COR-L47 (cell line): Measurements from ENCODE around the gene SPATS1.
"Not testable (repeated sequence)": the region's sequence is repeated elsewhere in the genome, so short reads cannot be mapped to it uniquely, and the experiment has no call there.

Source experiments
- DNase-seq: peaks from one replicate; lab custom pipeline; 2025; lab: John Stamatoyannopoulos, UW

The SPATS1 gene

GRCh38 chr6:44341095-44341890 lies 1.2 kb upstream of the SPATS1 start:
- DNase-seq, result no peak

- no peak for DNase-seq
Observed at GRCh38 chr6:44342052-44342451, 398 bp upstream of the SPATS1 start.

DNA sequence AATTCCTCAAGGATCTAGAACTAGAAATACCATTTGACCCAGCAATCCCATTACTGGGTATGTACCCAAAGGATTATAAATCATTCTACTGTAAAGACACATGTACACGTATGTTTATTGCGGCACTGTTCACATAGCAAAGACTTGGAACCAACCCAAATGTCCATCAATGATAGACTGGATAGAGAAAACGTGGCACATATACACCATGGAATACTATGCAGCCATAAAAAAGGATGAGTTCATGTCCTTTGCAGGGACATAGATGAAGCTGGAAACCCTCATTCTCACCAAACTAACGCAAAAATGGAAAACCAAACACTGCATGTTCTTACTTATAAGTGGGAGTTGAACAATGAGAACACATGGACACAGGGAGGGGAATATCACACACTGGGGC lies 4.4 kb downstream of the SPATS1 start:
- not testable (repeated sequence) for DNase-seq

DNA sequence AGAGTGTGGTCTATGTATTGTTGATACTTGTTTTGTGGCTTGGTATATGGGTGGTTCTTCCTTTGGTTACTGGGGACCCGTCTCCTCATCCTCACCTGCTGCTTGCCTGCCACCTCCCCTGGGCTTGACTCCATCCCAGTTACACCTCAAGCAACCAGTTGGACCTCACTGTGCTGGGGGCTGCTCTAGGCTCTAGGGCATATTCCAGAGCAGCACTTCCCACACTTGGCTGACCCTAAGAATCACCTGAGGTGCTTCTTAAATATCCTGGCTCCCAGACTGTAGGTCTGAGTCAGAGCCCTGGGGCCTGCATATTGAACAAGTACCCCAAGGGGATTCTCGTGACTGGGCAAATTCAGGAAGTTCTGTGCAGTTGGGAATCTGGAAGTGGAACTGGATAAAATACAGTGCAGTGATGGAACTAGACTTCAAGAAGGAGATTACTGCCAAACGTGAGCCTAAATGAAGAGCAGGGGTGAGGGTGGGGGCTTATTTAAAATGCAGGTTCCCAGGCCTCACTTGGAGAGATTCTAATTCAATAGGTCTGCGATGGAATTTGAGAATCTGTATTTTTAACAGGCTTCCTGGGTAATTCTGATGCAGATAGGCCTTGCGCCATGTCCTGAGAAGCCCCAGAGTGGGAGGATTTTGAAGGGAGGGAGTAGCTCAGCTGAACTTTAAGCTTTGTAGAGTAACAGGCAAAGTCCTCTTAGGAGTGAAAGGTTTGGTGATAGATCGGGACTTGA lies 7.6 kb downstream of the SPATS1 start:
- no peak for DNase-seq

- DNase-seq, result not testable (repeated sequence)
Observed at GRCh38 chr6:44350650-44350994, 8.2 kb downstream of the SPATS1 start.

- no peak for DNase-seq
Observed at GRCh38 chr6:44352259-44352658, 9.8 kb downstream of the SPATS1 start.

- no peak for DNase-seq
Observed at GRCh38 chr6:44353336-44353735, 10.9 kb downstream of the SPATS1 start.

- no peak for DNase-seq
Observed at GRCh38 chr6:44355640-44356039, 13.2 kb downstream of the SPATS1 start.

DNA sequence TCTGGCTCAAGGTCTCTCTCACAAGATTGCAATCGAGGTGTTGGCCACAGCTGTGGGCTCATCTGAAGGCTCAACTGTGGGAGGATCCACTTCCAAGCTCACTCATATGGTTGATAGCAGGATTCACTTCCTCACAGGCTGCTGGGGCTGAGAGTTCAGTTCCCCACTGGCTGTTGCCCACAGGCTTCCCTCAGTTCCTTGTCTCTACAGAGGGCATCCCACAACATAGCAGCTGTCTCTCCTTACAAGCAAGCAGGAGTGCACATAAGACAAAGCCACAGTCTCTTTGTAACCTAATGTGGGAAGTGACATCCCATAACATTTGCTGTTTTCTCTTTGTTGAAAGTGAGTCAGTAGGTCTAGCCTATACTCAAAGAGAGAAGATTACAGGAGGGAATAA lies 14.0 kb downstream of the SPATS1 start:
- no peak for DNase-seq

DNA sequence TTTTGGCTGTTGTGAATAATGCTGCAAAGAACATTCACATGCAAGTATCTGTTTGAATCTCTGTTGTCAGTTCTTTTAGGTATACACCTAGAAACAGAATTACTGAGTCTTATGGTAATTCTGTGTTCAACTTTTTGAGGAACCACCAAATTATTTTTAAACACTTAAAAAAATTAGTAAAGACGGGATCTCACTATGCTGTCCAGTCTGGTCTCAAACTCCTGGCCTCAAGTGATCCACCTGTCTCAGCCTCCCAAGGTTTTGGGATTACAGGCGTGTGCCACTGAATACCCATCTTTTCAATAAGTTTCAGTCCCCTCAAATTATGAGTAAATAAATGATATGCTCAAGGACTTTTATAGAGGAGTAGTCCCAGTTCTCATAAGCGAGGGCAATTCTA lies 17.5 kb downstream of the SPATS1 start:
- no peak for DNase-seq

DNA sequence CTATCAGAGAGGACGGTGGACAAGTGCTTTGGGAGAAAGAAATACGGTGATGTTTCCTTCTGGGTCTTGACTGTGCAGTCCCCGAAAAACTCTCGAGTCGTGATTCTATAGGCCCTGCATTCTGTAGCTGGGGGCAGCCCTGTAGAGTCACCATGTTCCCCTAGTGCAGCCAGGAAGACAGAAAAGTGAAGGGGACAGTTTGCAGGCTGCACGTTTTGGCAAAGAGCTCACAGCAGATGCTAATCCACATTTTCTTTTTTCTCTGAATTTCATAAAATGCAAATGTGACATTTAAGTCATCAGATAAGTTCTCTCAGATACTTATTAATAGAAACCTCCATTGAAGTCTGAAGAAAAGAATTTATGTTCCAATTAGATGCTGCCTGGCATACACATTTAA lies 19.5 kb downstream of the SPATS1 start:
- no peak for DNase-seq

DNA sequence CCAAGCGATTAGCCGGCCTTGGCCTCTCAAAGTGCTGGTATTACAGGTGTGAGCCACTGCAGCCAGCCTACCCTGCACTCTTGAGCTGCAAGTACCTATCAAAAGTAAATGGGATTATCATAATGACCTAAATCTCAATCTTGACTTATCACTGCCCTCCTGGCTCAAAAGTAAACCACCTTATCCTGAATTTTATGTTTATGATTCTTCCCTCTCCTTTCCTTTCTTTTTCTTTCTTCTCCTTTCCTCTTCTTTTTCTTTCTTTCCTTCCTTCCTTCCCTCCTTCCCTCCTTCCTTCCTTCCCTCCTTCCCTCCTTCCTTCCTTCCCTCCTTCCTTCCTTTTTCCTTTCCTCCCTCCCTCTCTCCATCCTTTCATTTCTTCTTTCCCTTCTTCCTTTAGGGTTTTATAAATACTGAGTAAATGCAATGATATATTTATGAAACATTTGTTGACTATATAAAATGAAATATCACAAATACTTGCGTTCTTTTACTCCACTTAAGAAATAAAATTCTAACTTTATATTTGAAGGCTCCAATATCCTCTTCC lies 21.0 kb downstream of the SPATS1 start:
- no peak for DNase-seq

GRCh38 chr6:44366781-44367180 lies 24.3 kb downstream of the SPATS1 start:
- no peak for DNase-seq

GRCh38 chr6:44367681-44368080 lies 25.2 kb downstream of the SPATS1 start:
- DNase-seq, result no peak

GRCh38 chr6:44373051-44373450 lies 30.6 kb downstream of the SPATS1 start:
- DNase-seq, result no peak

DNA sequence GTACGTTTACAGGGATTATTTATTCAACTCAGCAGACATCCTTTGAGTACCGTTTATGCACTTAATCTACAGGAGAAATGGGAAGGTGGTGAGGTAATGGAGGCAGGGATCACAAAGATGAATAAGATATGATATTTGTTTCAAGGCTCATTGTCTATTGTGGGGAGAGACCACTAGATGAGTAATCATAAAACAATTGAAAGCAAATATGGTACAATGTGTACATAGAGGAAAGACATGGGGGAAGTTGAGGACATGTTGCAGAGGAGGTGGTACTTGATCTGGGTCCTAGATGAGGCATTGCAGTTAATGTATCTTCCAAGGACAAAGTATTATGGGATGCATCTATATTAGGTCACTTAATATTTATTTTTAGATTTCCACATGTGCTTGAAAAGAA lies 31.3 kb downstream of the SPATS1 start:
- DNase-seq, result no peak

DNA sequence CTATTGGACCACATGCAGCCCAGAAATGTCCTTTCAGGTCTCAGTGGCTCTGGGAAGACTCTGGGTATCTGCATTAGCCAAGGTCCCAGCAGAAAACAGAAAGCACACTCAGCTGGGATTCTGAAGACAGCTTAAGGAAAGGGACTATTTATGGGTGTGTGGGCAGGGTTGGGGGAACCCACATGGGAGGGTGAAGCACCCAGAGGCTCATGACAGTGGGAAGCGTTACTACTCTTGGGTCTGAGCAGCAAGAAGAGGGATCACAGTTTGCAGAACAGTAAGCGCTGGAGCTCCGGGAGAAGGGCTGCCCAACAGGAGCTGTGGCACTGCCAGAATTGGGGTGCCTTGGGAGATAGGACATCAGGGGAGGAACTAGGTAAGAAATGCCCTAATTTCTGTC lies 32.6 kb downstream of the SPATS1 start:
- DNase-seq, result no peak

DNA sequence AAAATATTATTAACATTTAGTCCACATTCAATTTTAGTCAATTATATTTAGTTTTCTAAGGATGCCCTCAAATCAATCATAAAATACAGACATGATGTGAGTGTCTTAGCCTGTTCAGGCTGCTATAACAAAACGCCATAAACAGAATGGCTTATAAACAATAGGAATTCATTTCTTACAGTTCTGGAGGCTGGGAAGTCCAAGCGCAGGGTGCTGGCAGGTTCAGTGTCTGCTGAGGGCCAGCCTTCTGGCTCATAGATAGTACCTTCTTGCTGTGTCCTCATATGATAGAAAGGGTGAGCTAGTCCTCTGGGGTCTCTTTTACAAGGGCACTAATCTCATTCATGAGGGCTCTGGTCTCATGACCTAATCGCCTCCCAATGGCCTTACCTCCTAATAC lies 35.0 kb downstream of the SPATS1 start:
- DNase-seq, result no peak

GRCh38 chr6:44377971-44378370 lies 35.5 kb downstream of the SPATS1 start:
- DNase-seq, result no peak

DNA sequence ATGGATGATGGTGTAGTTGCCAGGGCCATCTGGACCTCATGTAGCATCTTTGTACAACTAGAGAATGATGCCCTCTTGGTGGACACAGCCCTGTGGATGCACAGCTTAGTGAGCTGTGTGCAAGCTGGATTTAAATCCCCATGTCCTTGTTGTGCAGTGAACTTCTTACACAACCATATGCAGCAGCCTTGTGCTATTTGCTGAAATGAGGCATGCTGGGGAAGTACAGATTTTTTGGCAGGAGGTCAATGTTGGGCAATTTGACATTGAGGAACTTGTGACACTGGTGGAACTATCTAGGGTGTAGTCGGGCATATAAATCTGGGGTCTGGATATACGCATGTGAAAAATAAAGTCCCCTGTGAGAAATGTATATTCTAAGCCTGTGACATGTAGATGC lies 39.3 kb downstream of the SPATS1 start:
- DNase-seq, result no peak

GRCh38 chr6:44386364-44386928 lies 44.0 kb downstream of the SPATS1 start:
- peak; percentile 15 for DNase-seq

DNA sequence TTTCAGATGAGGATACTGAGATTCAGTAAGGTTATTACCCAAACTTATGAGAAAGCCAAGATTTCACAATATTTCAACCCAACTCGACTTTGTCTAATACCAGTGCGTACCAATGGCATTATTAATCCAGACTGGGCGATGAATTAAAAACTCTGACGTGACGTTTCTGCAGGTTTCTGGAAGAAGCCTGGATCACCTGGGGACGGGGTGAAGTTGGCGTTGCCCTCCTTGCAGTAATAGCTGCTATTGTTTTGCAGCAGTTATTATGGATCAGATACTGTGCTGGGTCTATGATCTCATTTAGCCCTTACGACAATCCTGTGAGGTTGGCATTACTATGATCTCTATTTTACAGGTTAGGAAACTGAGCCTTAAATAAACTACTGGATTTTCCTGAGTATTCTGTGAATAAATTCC lies 44.5 kb downstream of the SPATS1 start:
- DNase-seq, result peak; percentile 39
